COR-L47 (cell line): ENCODE measurements around the gene TSHZ2.
"Not testable (repeated sequence)": the region's sequence is repeated elsewhere in the genome, so short reads cannot be mapped to it uniquely, and the experiment has no call there.

Source experiments
- DNase-seq: peaks from one replicate; lab custom pipeline; 2025; lab: John Stamatoyannopoulos, UW

Gene TSHZ2

DNA sequence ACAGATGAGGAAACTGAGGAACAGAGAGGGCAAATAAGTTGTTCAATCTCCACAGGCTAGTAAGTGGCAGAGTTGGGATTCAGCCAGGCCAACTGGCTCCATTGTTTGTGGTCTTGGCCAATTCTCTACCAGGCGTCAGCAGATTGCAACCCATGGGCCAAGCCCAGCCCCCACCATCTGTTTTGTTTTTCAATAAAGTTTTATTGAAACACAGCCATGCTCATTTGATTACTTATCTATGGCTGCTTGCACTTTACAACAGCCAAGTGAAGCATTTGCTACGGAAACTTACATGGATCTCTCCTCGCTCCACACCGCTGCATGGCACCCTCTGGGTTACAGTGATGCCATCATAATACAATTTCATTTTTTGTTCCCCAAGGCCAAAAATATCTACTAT lies 530.7 kb downstream of the TSHZ2 start:
- no peak for DNase-seq

DNA sequence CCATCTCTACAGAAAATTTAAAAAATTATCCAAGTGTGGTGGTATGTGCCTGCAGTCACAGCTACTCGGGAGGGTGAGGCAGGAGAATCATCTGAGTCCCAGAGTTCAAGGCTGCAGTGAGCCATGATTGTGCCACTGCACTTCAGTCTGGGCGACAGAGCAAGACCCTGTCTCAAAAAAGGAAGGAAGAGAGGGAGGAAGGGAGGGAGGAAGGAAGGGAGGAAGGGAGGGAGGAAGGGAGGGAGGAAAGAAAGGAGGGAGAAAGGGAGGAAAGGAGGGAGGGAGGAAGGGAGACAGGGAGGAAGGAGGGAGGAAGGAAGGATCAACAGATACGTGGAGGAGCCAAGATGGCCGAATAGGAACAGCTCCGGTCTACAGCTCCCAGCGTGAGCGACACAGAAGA lies 531.4 kb downstream of the TSHZ2 start:
- DNase-seq = no peak

DNA sequence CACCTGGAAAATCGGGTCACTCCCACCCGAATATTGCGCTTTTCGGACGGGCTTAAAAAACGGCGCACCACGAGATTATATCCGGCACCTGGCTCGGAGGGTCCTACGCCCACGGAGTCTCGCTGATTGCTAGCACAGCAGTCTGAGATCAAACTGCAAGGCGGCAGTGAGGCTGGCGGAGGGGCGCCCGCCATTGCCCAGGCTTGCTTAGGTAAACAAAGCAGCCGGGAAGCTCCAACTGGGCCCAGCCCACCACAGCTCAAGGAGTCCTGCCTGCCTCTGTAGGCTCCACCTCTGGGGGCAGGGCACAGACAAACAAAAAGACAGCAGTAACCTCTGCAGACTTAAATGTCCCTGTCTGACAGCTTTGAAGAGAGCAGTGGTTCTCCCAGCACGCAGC lies 531.9 kb downstream of the TSHZ2 start:
- not testable (repeated sequence) for DNase-seq

DNA sequence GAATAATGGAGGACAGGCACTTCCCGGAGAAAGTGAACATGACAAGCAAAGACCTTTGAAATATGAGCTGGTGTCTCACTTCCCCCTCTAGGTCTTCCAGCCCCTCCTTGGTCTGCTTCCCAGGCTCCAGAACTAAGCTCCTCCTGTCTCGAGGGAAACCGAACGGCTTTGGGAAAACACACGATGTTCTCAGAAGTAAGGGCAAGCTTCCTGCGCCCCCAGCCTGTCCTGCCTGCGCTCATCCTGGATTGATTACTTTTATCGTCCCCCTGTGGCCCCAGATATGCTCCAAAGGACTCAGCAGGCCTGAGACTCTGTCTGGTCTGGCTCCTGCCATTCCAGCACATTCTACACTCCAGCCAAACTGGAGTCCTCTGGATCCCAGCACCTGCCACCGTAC lies 538.1 kb downstream of the TSHZ2 start:
- no peak for DNase-seq

DNA sequence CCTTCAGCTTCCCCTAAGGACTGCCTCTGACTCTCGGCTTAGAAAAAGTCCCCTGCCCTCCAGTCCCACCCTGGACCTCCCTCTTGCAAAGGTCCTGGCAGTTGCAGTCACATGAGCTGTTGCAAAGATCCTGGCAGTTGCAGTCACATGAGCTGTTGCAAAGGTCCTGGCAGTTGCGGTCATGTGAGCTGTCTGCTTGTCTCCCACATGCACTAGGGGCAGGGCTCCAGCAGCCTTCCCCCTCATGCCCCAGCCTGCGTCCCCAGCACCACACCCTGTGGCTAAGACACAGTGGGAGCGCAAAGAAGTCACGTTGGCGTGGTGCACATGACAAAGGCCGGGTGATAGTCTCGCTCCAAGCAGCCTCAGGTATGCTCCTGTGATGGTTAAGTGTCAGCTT lies 538.5 kb downstream of the TSHZ2 start:
- no peak for DNase-seq

DNA sequence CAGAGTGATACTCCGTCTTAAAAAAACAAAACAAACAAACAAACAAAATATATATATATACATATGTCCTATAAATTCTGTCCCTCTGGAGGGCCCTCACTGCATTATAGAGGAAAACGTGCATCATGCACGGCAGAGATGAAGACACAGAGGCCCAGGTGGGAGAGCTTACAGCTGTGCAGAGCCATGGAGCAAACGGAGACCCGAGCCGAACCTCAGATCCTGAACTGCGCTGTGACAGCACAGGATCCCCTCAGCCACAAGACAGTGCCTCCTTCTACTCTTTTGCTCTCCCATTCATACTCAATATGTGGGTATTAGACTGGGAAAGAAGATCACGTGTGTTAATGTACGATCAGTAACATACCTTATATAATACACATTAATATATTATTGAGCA lies 539.9 kb downstream of the TSHZ2 start:
- DNase-seq = no peak

DNA sequence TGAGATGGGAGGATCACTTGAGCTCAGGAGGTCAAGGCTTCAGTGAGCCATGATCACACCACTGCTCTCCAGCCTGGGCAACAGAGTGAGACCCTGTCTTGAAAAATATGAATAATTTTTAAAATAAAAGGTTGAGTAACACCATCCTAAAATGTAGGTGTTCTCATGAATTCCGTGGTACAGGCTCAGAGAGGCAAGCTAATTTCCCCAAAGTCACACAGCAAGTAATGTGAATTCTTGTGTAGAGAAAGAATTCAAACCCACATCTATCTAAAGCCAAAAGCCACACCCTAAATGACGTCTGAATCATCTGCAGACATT lies 541.0 kb downstream of the TSHZ2 start:
- no peak for DNase-seq

DNA sequence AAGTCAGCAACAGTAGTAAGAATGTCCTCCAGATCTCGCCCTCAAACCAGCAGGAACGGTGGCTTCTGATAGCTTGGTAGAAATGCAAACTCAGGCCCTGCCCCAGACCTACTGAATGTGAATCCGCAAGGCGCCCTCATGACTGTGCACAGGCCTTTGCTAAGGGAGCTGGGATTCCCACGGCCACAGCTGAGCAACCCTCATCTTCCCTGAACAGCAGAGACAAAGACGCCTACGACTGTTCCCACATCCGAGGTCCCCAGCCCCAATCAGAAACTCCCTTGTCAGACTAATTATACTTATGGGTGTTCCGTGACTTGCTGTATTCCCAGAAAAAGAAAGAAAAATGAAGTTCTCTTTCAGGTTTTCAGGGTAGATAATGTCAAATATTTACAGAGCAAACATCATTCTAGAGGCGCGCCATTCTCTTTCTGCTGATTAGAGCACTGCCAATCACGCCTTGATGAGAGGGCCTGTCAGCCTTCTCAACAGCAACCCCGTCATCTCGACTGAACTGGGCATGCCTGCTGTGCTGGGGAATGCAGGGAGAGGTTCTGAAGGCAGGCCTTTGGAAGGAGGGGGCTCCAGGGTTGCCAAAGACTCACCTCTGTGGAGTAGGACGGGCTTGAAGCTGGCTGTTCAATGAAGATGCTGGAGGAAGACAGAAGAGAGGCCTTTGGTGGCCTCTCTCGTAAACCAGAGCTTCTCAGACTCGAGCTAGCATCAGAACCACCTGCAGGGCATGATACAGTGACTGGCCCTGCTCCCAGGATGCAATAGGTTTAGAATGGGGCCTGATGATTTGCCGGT lies 541.5 kb downstream of the TSHZ2 start:
- no peak for DNase-seq

DNA sequence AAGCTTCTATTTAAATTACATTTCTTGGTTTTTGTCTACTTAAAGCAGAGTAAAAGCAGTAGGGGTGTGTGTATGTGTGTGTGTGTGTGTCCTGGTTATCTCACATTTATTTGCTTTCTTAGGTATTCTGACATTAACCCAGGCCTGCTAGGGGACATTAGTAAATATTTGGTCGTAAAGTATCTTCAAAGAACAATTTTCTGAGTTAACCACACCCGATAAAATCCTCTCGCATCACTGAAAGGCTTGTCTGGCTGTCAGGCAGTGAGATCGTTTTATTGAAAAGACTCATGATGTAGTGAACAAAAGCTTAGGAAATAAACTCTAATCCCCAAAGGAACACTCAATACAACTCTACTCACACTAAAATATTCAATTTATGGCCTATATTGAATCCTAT lies 543.6 kb downstream of the TSHZ2 start:
- no peak for DNase-seq

DNA sequence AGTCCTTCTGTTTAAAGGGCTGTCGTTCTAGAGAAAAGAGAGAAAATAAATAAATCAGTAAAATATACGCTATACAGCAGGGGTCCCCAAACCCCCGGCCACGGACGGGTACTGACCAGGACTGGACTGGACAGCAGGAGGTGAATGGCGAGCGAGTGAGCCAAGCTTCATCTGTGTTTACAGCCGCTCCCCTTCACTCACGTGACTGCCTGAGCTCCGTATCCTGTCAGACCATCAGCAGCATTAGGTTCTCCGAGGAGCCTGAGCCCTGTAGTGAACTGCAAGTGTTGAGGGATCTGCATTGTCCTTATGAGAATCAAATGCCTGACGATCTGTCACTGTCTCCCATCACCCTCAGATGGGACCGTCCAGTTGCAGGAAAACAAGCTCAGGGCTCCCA lies 545.0 kb downstream of the TSHZ2 start:
- DNase-seq = no peak

DNA sequence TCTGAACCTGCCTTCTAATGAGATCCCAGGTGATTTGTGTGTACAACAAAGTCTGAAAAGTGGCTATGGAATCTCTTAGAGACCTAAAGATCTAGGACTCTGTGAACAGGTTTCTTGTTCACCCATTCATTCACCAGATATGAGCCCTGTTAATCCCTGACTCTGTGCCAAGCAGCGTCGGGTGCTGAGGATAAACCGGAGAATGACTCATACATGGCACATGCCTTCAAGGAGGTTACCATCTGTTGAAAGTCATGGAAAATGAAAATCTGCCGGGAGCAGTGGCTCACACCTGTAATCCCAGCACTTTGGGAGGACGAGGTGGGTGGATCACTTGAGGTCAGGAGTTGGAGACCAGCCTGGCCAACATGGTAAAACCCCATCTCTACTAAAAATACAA lies 549.3 kb downstream of the TSHZ2 start:
- not testable (repeated sequence) for DNase-seq

DNA sequence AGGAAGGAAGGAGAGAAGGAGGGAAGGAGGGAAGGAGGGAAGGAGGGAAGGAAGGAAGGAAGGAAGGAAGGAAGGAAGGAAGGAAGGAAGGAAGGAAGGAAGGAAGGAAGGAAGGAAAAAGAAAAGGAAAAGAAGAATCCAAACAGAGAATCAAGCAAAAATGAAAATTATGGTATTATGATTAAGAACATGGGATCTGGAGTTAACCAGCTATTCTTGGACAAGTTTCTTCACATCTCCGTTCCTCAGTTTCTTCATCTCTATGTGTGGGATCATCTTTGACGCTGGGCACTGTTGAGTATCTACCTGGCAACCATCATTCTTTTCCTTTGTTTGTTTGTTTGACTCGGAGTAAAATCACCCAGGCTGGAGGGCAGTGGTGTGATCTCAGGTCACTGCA lies 549.9 kb downstream of the TSHZ2 start:
- DNase-seq = no peak

DNA sequence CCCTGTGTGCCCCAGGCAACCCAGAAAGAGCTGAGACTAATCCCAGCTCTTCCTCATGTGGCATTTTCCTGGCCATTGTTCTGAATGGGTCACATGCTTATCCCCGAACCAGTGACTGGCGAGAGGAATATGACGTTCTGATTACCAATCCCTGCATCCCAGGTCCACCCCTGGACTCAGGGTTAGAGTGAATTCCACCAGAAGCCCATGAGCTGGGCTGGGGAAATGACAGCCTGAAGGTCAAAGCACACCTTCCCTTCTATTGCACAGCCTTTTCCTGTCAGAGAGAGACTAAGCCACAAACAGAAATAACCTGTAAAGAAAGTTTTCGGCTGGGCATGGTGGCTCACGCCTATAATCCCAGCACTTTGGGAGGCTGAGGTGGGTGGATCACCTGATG lies 550.5 kb downstream of the TSHZ2 start:
- no peak for DNase-seq

DNA sequence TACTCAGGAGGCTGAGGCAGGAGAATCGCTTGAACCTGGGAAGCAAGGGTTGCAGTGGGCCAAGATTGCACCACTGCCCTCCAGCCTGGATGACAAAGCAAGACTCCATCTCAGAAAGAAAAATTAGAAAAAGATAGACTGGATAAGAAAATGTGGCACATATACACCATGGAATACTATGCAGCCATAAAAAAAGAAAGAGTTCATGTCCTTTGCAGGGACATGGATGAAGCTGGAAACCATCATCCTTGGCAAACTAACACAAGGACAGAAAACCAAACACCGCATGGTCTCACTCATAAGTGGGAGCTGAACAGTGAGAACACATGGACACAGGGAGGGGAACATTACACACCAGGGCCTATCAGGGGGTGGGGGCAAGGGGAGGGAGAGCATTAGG lies 551.5 kb downstream of the TSHZ2 start:
- not testable (repeated sequence) for DNase-seq

DNA sequence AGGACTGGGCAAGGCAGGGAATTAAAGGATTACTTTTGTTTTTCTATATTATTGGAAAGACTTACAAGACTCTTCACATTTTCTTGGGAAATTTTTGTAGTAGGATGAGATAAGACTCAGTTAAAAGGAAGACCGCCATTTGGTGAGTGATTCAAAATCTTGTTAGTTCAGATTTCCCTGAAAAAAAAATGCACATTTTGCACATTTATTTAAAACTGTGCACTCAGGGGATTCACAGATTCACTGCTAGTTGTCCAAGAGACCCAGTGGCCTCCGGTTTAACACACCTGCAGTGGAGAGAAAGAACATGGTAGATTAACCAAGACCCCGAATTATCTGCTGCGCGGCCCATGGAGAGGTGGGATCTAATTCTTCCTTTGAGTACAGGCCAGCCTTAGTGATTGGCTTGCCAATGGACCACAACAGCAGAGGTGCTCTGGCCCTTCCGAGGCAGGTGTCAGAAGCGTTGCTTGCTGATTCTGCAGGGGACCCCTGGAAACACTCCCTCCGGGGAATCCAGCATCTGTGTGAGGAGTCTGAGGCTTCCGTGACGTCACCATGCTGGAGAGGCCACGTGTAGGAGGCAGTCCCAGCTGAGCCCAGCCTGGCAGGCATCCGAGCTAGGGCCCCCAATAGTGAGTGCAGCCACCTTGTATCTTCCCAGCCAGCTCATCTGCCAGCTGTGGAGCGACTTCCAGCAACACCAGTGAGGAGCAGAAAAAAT lies 552.6 kb downstream of the TSHZ2 start:
- DNase-seq = no peak

DNA sequence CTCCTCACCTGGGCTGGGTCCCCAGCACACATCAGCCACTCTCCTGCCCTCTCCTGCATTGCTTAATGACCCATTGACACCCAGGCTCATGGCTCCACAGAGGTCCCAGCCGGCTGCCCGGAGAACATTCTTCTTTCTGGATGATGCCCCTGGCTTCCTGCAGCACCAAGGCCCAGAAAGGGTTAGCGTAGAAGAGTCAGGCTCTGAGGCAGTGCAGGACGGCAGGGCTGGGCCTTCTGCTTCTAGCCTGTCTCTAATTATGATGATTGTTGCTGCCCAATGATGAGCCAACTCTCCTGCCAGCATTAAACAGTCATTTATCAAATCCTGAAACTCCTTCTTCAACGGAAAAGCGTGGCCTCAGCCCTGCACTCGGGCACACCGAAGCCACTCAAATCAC lies 555.0 kb downstream of the TSHZ2 start:
- DNase-seq = no peak

DNA sequence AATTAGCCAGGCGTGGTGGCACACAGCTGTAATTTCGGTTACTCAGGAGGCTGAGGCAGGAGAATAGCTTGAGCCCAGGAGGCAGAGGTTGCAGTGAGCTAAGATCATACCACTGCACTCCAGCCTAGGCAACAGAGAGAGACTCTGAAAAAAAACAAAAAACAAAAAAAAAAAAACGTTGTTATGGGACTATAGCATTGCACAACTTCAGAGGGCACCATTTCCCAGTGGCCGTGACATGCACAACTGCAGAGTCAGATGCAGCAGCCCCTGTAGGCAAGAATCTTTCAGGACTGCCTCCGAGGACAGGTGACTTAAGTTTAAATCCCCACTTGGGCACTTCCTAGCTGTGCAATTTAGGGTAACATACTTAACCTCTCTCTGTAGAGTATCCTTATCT lies 557.5 kb downstream of the TSHZ2 start:
- DNase-seq = no peak

DNA sequence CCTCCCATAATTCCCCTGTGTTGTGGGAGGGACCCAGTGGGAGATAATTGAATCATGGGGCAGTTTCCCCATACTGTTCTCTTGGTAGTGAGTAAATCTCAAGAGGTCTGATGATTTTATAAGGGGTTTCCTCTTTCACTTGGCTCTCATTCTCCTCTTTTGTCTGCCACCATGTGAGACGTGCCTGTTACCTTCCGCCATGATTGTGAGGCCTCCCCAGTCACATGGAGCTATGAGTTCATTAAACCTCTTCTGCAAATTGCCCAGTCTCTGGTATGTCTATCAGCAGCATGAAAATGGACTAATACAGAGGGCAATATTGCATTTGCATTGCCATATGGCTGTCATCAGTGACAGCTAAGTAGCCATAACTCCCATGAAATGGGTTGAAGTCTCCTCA lies 558.3 kb downstream of the TSHZ2 start:
- DNase-seq = no peak

DNA sequence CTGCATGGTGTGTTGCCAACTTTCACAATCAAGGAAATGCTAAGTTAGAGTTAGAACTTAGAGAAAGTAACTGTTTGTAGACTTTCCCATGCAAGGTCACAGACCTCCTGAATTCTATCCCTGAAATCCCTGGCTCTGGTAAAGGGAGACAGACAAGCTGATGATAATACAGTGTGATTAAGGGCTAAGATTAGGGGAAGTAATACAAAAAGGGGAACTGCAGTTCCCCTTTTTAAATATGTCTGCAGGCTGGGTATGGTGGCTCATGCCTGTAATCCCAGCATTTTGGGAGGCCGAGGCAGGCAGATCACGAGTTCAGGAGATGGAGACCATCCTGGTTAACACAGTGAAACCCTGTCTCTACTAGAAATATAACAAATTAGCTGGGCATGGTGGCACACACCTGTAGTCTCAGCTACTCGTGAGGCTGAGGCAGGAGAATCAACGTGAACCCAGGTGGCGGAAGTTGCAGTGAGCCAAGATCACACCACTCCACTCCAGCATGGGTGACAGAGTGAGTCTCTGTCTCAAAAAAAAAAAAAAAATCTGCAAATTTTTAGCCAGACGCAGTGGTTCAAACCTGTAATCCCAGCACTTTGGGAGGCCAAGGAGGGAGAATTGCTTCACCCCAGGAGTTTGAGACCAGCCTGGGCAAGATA lies 560.6 kb downstream of the TSHZ2 start:
- not testable (repeated sequence) for DNase-seq

DNA sequence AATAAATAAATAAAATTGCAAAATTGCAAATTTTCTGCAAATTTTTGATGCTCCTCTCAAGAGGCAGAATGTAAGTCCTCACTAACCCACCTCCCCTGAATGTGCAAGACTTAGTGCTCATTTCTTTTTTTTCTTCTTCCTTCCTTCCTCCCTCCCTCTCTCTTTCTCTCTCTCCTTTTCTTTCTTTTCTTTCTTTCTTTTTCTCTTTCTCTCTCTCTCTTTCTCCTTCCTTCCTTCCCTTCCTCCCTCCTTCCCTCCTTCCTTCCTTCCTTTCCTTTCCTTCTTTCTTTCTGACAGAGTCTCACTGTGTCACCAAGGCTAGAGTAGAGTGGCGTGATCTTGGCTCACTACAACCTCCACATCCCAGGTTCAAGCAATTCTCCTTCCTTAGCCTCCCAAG lies 561.3 kb downstream of the TSHZ2 start:
- DNase-seq = no peak

DNA sequence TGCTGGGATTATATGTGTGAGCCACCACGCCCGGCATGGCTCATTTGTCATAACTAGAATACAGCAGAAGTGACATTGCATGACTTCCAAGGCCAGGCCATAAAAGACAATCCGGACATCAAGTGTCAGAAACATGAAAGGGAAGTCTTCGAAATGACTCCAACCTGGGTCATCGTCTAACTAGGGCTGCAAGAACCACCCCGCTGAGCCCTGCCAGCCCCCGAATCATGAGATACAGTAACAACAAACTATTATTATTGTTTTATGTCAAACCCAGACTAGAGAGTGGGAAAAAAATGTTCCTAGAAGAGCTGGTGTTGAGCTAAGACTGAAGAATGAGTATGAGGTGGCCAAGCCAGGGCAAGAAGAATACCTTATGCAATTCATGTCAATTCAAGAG lies 561.9 kb downstream of the TSHZ2 start:
- DNase-seq = no peak

DNA sequence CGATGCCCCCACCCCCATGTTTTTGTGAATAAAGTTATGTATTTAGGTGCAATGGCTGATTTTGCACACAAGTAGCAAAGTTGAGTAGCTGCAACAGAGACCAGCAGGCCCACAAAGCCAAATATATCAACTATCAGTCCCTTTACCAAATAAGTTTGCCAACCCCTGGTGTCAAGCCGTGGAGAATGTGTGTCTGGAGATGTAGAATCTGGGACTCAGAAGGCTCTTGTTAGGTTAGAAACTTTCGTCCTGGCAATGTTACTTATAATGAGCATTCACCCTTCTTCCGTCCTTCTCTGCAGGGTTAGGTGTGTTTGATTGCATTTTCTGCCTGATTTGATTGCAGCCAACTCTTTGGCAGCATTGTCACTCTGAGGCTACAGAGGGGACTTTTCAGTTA lies 563.7 kb downstream of the TSHZ2 start:
- no peak for DNase-seq

DNA sequence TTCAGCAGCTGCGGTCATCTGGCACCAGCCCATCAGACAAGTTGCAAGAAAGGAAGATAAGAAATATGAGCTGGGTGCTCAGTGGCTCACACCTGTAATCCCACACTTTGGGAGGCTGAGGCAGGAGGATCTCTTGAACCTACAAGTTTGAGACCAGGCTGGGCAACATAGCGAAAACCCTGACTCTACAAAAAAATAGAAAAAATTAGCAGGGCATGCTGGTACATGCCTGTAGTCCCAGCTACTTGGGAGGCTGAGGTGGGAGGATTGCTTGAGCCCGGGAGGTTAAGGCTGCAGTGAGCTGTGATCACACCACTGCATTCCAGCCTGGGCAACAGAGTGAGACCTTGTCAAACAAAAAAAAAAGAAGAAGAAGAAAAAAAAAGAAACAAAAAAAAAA lies 564.2 kb downstream of the TSHZ2 start:
- not testable (repeated sequence) for DNase-seq
